Subcutaneous adipose tissue (tissue), 4 donors: ENCODE data around the gene CHMP6. TPM values are rescaled to one million over a fixed set of nuclear protein-coding genes. Genes with fewer than 3 reads are reported as not detected.

ENCODE experiments used
- CTCF ChIP-seq: fragments of 450-650 bp; IDR thresholded peaks from one replicate; pipeline ENCODE4 v1.5.1; 2016; ENCODE audit warnings: low read depth, mild to moderate bottlenecking, control low read depth, antibody characterized with exemption, moderate library complexity
- total RNA-seq, 4 donors: library from RNA; depleted of rRNA; stranded (reverse); fragments of >200 nt; gene quantifications; one replicate each; pipeline ENCODE4 v1.1.0, GENCODE V29; 2016

CHMP6 gene
- total RNA-seq, 4 donors from 2014 or later, result 18.2 to 36.9 (median 20.0) TPM

GRCh38 chr17:80952291-80952690, 39.4 kb upstream of the CHMP6 start:
- no peak for TF ChIP-seq CTCF

GRCh38 chr17:80953471-80954315, 37.9 kb upstream of the CHMP6 start:
- TF ChIP-seq CTCF, result no peak

GRCh38 chr17:80955078-80955477, 36.6 kb upstream of the CHMP6 start:
- TF ChIP-seq CTCF, result no peak

- no peak for TF ChIP-seq CTCF
These were observed 35.9 kb upstream of the CHMP6 start for GRCh38 chr17:80955671-80956280.

- TF ChIP-seq CTCF, result no peak
These were observed 35.1 kb upstream of the CHMP6 start for GRCh38 chr17:80956321-80957190.

GRCh38 chr17:80957461-80957941, 34.1 kb upstream of the CHMP6 start:
- TF ChIP-seq CTCF, result no peak
